Measurements from ENCODE around the gene SDR9C7.
"Not testable (repeated sequence)": the region's sequence is repeated elsewhere in the genome, so short reads cannot be mapped to it uniquely, and the experiment has no call there.

The SDR9C7 gene

DNA sequence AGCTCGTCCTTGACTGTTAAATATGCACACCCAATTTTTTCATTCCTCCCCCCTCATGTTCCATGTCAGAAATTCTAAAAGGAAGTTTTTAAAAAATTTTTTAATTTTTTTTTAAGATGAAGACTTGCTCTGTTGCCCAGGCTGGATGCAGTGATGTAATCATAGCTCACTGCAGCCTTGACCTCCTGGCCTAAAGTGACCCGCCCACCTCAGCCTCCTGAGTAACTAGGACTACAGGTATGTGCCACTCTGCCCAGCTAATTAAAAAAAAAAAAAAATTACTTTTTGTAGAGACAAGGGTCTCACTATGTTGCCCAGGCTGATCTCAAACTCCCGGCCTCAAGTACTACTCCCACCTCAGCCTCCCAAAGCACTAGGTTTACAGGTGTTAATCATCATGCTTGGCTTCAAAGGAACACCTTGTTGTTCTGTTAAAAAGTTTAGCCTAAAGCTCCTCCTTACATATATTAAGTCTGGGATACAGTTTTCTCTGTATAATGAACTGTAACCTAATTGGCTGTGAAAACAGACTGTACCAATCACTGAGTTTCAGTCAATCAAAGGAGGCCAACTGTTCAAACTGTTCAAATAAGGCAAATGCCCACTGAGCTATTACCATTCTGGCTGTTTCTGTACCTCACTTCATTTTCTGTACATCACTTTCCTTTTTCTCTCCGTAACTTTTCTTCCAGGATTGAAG, 17.8 kb downstream of the SDR9C7 start:
- DNase-seq (ENCODE audit: low spot score): no peak

DNA sequence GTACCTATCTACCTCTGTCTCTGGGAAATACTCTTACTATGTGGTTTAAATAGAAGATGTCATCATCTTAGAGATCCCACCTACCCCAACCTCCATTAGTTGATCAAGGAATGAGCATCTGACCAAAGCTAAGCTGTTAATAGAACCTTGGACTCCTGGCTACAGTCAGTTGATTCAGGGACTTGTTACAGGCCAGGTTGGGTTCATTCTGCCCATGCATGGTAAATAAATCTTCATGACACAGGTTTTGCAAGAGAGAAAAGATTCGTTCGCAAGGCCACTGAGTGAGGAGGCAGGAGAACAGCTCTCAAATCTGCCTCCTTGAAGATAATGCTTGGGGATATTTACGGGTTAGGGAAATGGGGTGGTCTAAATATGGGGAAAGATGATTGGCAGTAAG, 19.5 kb downstream of the SDR9C7 start:
- no peak for DNase-seq (ENCODE audit: low spot score)

DNA sequence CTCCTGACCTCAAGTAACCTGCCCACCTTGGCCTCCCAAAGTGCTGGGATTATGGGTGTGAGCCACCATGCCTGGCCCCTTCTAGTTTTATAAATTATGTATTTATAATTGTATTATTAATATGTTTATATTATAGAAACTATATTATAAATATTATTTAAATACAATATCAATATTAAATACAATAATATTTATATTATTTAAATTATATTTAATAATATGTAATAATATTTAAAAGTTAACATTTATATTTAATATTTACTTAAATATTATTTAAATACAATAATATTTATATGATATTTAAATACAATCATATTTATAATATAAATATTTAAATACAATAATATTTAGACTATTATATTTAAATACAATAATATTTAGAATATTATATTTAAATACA, 20.0 kb downstream of the SDR9C7 start:
- DNase-seq (ENCODE audit: low spot score): no peak

DNA sequence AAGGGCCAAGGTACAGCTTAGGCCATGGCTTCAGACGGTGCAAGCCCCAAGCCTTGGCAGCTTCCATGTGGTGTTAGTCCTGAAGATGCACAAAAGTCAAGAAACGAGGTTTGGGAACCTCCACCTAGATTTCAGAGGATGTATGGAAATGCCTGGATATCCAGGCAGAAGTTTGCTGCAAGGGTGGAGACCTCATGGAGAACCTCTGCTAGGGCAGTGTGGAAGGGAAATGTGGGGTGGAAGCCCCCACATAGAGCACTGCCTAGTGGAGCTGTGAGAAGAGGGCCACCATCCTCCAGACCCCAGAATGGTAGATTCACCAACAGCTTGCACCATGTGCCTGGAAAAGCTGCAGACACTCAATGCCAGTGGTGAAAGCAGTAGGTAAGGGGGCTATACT, 24.8 kb downstream of the SDR9C7 start:
- not testable (repeated sequence) for DNase-seq (ENCODE audit: low spot score)

DNA sequence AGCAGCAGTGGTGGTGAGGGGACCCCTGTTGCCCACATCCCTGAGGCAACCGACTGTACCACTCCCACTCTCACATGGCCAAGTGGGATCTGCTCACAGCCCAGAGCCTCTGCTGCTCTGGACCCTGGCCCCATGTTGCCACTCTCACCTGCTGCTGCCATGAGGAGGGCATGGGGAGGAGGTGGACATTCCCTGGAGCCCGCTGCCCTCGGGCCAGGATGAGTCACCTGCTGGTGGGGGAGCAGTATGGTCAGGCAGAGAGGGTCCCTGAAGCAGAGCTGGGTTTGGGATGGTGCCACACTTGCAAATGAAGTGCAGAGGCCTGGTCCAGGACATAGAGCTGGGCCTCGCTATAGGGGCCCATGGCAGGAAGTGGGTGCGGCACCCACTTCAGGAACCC, 26.1 kb downstream of the SDR9C7 start:
- no peak for DNase-seq (ENCODE audit: low spot score)

DNA sequence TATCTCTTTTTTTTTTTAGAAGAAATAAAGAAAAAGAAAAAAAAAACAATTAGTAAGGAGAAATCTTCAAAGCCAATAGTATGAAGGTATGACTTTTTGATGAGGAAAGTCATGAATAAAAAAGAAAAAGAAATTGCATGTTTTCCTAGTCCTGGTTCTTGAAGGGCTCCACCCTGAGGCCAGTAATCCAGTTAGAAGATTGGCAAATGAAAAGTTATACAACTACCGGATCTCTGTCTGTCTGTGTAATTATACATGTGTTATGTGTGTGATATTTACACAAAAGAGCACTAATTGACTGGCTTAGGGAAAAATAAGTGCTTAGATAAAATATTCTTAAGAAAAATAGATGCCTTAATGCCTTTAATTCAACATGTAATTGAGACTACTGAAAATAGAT, 28.4 kb downstream of the SDR9C7 start:
- no peak for DNase-seq (ENCODE audit: low spot score)

DNA sequence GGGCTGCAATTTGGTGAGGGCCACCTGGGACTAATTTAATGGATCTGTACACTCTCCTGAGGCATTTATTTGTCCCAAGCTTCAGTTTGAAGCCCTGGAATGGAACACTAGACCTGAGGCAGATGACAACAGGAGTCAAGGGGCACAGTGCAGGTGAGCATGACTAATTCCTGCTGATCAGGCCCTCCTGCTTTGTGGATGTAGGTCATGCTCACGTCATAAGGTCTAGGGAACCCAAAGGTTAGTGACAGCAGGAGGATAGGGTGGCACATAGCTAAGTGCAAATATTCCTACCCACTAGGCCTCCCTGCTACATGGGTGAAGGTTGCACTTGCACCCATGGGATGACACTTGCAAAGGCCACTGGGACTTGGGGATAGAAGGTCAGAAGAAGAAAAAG, 30.8 kb downstream of the SDR9C7 start:
- no peak for DNase-seq (ENCODE audit: low spot score)

DNA sequence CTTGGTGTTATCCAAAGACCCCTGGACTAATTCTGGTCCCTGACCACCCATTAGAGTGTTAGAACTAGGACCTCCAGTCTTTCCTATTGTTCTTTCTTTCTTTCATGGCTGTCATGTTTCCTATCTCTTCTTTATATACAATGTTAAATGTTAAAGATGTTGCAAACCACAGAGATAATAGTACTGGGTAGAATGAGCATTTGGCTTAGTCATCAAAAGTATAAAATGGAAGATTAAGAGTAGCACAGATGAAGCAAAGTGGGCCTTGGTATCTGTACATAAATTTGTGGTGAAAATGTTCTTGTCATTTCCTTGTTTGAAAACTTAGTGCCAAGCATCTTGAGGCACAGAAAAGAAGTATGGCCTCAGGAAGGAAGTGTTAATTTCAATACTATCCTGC, 32.9 kb downstream of the SDR9C7 start:
- DNase-seq (ENCODE audit: low spot score): not testable (repeated sequence)

DNA sequence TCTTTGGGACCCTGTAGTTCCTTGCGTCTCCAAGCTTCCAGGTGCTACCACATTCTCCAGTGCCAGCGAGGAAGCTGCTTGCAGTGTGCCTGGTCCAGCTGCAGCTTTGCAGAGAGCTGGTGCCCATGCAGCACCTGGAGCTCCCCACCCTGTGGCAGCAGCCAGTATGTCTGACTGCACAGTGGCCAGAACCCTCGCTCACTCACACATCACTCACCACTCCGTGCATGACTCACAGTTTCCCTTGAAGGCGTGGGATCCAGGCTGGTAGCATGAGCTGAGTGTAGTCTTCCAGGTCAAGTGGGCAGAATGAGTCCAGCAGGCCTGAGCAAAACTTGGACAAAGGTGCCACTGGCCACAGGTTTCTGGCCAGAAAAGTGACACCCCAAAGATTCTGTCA, 33.6 kb downstream of the SDR9C7 start:
- no peak for DNase-seq (ENCODE audit: low spot score)

DNA sequence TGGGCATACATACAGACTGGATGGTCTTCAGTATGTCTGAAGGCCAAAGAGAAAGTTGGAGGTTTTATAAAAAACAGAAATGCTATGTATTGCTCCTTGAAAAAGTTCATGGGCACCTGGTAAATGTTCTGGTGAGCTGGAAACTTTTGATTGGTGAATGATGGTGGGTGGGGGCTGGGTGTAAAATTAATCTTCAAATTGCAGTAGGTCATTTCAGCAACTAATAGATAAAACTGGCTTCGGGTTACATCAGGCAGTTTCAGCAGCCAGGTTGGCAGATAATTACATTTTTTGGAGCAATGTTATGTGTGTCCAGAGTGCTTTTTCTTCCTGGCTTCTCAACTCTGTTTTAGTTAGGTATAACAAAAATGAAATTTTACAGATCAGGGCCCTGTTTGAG, 35.3 kb downstream of the SDR9C7 start:
- no peak for DNase-seq (ENCODE audit: low spot score)

DNA sequence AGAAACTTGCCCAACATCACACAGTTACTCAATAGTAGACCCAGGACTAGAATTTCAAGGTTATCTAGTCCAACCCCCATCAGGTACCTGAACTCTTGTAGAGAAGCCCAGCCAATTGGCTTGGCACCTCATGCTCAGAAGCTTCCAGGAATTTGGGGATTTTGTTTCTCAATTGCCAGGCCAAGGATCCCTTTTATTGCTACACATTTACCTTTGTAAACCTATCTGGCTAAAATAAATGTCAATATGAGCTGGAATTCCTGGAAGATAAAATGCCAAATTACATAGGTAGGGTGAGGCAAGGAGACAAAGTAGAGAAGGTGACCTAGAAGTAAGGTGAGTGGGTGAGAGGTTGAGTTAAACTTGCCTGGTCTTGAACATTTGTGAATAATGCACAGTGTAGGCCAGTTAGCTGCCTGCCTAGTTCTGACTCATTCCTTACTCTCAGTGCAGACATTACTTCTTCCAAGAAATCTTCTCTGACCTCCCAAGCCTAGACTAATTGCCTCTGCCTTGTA, 36.3 kb downstream of the SDR9C7 start:
- no peak for DNase-seq (ENCODE audit: low spot score)

DNA sequence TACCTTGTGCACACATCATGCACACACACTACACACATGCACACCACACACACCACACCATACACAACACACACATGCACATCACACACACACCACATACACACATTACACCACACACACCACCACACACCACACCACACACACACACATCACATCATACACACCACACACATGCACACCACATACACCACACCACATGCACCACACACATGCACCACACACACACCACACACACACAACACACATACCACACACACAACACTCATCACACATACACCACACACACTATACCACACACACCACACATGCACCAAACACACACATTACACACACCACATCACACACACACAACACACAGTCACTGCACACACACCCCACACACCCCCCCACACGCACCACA, 38.1 kb downstream of the SDR9C7 start:
- DNase-seq (ENCODE audit: low spot score): no peak

DNA sequence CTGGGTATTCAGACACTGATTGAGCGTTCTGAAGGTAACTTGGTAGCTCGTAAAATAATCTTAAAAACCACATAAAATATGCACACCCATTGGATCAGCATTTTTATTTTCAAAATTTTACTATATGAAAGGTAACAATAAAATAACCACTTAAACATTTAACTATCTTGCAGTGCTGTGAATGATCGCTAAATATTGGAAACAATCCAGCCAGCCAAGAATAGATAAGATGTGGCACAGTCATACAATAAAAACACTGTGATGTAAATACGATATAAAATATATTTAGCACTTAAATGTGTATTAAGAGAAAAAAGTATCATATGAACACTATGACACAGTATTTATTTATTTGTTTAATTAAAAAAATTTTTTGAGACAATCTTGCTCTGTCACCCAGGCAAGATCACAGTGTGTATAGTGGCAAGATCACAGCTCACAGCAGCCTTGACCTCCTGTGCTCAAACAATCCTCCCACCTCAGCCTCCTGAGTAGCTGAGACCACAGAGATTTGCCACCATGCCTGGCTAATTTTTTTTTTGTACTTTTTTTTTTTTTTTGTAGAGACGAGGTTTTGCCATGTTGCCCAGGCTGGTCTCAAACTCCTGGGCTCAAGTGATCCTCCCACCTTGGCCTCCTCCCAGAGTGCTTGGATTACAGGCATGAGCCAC, 39.4 kb downstream of the SDR9C7 start:
- no peak for DNase-seq (ENCODE audit: low spot score)

DNA sequence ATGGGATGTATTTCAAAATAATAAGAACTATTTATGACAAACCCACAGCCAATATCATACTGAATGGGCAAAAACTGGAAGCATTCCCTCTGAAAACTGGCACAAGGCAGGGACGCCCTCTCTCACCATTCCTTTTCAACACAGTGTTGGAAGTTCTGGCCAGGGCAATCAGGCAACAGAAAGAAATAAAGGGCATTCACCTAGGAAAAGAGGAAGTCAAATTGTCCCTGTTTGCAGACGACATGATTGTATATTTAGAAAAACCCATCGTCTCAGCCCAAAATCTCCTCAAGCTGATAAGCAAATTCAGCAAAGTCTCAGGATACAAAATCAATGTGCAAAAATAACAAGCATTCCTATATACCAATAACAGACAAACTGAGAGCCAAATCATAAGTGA, 42.3 kb downstream of the SDR9C7 start:
- not testable (repeated sequence) for DNase-seq (ENCODE audit: low spot score)

DNA sequence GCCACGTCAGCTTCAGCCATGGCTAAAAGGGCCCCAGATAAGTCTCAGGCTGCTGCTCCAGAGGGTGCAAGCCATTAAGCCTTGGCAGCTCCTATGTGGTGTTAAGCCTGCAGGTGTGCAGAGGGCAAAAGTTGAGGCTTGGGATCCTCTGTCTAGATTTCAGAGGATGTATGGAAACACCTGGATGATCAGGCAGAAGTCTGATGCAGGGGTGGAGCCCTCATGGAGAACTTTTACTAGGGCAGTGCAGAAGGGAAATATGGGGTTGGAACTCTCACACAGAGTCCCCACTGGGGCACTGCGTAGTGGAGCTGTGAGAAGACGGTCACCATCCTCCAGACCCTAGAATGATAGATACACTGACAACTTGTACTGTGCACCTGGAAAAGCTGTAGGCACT, 47.9 kb downstream of the SDR9C7 start:
- no peak for DNase-seq (ENCODE audit: low spot score)

DNA sequence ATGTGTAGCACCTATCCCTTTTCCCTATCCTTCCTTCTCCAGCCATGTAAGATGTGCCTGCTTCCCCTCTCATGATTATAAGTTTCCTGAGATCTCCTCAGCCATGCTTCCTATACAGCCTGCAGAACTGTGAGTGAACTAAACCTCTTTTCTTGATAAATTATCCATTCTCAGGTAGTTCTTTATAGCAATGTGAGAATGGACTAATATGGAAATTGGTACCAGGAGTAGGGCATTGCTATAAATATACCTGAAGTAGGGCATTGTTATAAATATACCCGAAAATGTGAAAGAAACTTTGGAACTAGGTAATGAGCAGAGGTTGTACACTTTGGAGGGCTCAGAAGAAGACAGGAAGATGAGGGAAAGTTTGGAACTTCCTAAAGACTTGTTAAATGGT, 48.9 kb downstream of the SDR9C7 start:
- no peak for DNase-seq (ENCODE audit: low spot score)

DNA sequence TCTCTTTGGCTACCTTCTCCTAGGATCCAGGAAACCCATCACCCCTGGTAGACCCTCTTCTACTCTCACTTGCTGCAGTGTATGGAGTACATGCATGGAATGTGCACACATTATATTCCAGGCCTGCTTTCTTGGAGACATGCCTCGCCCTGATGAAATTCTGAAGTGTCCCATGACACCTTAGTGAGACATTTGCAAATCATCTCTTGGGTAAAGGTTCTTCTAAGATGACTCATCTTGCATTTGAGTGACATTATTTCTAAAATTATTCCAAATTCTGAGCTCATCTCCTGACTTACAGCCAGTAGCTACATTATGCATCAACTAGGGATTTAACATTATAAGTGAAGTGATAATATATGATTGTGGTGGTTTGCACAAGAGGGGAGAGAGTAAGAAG, 49.8 kb downstream of the SDR9C7 start:
- DNase-seq (ENCODE audit: low spot score): no peak

DNA sequence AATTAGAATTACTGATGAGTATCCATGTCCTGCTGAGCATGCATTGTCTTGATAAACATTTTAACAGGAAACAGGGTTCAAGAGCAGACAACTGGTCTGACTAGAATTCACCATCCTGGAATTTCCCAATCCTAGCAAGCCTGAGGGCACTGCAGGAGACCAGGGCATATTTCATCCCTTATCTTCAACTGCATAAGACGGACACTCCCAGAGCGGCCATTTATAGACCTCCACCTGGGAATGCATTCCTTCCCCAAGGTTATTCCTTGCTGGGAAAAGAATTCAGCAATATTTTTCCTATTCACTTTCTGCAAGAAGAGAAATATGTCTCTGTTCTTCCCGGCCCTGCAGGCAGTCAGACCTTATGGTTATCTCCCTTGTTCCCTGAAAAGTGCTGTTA, 51.8 kb downstream of the SDR9C7 start:
- not testable (repeated sequence) for DNase-seq (ENCODE audit: low spot score)

DNA sequence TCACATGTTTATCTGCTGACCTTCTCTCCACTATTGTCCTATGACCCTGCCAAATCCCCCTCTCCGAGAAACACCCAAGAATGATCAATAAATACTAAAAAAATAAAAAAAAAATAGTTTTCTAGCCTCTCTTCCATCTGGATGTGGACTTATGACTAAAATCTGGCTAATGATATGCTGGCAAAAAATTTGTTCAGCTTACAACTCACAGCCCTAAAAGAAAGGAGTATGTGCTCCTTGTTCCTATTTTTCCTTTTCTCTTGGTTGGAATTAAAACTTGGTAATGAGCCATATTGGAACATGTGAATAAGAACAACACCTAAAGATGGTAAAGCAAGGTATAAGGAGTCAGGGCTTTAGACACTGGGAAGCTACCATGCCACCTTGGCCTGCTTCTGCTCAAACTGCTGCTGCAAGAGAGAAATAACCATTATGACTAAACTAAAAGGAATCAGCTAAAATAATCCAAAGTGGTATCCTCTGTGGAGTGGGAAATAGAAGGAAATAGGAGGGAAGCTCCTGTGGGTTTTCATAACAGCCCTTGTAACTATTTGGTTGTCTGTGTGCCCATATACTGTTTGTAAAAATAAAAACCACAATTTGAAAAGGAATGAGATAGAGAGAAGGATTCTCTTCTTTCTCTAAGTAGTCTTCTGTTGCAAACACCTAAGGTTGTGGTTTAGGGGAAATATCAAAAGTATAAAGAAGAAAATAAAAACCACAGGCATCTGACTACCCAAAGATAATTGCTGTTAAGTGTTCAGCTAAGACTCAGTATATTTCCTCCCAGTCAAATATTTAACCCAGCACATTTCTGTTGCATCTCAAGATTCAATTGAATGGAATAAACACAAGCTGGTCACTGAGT, 53.8 kb downstream of the SDR9C7 start:
- DNase-seq (ENCODE audit: low spot score): no peak

DNA sequence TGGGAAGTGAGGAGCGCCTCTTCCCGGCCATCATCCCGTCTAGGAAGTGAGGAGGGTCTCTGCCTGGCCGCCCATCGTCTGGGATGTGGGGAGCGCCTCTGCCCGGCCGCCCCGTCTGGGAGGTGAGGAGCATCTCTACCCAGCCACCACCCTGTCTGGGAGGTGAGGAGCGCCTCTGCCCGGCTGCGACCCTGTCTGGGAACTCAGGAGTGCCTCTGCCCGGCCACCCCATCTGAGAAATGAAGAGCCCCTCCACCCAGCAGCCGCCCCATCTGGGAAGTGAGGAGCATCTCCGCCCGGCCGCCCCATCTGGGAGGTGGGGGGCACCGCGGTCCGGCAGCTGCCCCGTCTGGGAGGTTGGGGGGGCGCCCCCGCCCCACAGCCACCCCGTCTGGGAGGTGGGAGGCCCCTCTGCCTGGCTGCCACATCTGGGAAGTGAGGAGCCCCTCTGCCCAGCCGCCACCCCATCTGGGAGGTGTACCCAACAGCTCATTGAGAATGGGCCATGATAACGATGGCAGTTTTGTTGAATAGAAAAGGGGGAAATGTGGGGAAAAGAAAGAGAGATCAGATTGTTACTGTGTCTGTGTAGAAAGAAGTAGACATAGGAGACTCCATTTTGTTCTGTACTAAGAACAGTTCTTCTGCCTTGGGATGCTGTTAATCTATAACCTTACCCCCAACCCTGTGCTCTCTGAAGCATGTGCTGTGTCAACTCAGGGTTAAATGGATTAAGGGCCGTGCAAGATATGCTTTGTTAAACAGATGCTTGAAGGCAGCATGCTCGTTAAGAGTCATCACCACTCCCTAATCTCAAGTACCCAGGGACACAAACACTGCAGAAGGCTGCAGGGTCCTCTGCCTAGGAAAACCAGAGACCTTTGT, 54.7 kb downstream of the SDR9C7 start:
- not testable (repeated sequence) for DNase-seq (ENCODE audit: low spot score)

DNA sequence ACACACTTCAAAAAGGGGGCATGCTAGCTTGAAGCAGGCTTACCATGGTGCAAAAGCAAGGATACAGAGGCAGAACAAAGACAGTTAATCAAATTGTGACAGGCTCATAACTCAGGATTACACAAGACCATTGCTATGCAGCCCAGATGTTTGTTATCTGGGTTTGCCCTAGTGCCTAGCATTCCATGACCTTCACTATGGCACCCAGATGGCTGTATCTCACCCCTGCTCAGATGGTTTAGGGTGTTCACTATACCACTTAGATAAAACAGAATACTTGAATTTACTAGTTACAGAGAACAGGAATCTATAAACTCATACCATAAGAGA, 56.2 kb downstream of the SDR9C7 start:
- DNase-seq (ENCODE audit: low spot score): no peak

All from pons (tissue), 1 donor.